ENCODE measurements around the gene ANKHD1. TPM values are rescaled to one million over a fixed set of nuclear protein-coding genes. Genes with fewer than 3 reads are reported as not detected.
"Not testable (repeated sequence)": the region's sequence is repeated elsewhere in the genome, so short reads cannot be mapped to it uniquely, and the experiment has no call there.

Gene ANKHD1
- total RNA-seq, 2 experiments from 2014 or later = 99.3 to 103 TPM

DNA sequence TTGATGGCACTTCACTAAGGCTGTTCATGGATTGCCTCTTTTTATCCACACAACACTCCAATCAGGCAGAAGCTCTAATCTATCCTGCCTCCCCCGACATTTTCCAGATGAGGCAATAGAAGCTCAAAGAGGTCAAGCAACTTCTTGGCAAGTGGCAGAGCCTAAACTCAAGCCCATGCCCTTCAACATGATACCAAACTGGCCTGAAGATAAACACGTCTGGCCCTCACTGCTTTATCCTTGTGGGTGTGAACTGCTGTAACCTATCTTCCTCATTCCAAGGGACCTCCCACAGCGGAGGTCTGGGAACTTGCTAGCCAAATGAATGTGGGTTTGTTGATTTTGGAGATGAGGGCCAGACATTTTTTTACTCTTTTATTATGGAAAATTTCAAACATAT, 172.5 kb downstream of the ANKHD1 start:
- POLR2A ChIA-PET = interaction anchor here (1.0 to 1.2 kb wide), 2 partner anchors 57 to 93 kb away, joined by 3 read pairs; no protein-coding TSS in a partner anchor
- Mint-ChIP-seq H3K4me3 (no peak overlapping the region), H3K9me3 (no peaks in the 10 kb centered on the region), H3K27ac (no peak overlapping the region), H3K27me3 (no peaks in the 10 kb centered on the region), H3K4me1 (ENCODE audit: low read depth) (peaks cover 9% of the 10 kb centered on the region), H3K36me3 (ENCODE audit: low read depth) (peaks cover 4% of the 10 kb centered on the region)
- ATAC-seq (no peak), DNase-seq (no peak)
- CTCF ChIA-PET = no interaction called here
- TF ChIP-seq, protein P1, sequence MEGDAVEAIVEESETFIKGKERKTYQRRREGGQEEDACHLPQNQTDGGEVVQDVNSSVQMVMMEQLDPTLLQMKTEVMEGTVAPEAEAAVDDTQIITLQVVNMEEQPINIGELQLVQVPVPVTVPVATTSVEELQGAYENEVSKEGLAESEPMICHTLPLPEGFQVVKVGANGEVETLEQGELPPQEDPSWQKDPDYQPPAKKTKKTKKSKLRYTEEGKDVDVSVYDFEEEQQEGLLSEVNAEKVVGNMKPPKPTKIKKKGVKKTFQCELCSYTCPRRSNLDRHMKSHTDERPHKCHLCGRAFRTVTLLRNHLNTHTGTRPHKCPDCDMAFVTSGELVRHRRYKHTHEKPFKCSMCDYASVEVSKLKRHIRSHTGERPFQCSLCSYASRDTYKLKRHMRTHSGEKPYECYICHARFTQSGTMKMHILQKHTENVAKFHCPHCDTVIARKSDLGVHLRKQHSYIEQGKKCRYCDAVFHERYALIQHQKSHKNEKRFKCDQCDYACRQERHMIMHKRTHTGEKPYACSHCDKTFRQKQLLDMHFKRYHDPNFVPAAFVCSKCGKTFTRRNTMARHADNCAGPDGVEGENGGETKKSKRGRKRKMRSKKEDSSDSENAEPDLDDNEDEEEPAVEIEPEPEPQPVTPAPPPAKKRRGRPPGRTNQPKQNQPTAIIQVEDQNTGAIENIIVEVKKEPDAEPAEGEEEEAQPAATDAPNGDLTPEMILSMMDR (IDR thresholded peaks at IDR 0.05) = no peak
- intact Hi-C loops (cut with micrococcal nuclease) = no loop called here

DNA sequence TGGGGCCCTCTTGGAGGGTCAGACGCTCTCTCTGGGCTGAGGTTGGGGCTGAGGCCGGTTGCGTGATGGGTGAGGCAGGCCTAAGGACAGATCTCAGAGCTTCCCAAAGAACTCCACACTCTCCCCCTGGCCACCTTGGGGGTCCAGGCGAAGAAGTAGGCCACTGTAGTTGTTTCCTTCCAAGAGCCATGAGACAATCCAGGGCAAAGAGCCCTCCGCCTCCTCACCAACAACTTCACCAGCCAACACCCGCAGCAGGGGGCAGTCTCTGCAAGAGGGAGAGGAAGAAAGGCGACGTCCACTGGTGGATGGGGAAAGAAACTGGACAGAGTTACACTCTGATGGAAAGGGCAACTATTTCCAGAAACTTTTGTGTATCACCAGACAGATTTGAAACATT, 173.7 kb downstream of the ANKHD1 start:
- ATAC-seq (no peak), DNase-seq (peak; percentile 29)
- POLR2A ChIA-PET = no interaction called here
- peaks cover 4% of the 10 kb centered on the region for H3K36me3 Mint-ChIP-seq (ENCODE audit: low read depth)
- intact Hi-C loops (cut with micrococcal nuclease) = no loop called here
- CTCF ChIA-PET = no interaction called here
- no peaks in the 10 kb centered on the region for H3K9me3 Mint-ChIP-seq
- H3K4me1 Mint-ChIP-seq (ENCODE audit: low read depth) = peaks cover 3% of the 10 kb centered on the region
- H3K27me3 Mint-ChIP-seq = no peaks in the 10 kb centered on the region
- TF ChIP-seq, protein P1 (IDR thresholded peaks at IDR 0.05) = peak; percentile 19
- H3K27ac Mint-ChIP-seq = no peak overlapping the region
- H3K4me3 Mint-ChIP-seq = no peak overlapping the region

DNA sequence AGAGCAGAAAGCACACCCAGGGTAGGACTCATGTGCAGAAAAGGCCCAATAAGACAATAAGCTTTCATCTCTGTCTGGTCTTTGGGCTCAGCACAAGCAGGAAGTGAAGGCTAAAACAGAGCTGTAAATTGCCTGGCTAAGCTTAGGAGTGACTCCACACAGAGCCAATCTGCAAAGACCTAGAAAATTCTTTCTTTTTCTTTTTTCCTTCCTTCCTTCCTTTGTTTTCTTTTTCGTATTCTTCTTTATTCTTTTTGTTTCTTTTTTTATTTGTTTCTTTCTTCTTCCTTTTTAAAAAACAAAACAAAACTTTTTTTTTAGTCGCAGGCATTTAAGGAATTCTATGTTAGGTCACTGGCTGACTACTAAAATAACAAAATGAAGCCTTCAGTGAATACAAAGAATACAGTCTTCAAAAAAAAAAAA, 175.2 kb downstream of the ANKHD1 start:
- peaks cover 2% of the 10 kb centered on the region for H3K4me1 Mint-ChIP-seq (ENCODE audit: low read depth)
- CTCF ChIA-PET = interaction anchor here (0.9 to 1.5 kb wide), 4 partner anchors 29 to 71 kb away, joined by 3 to 4 read pairs (median 3); partner anchors contain the start of genes EIF4EBP3 and IK
- TF ChIP-seq, protein P1 (IDR thresholded peaks at IDR 0.05) = no peak
- H3K4me3 Mint-ChIP-seq = no peak overlapping the region
- intact Hi-C loops (cut with micrococcal nuclease) = no loop called here
- H3K27ac Mint-ChIP-seq = no peak overlapping the region
- H3K9me3 Mint-ChIP-seq = no peaks in the 10 kb centered on the region
- DNase-seq (no peak), ATAC-seq (peak; percentile 47)
- H3K27me3 Mint-ChIP-seq = no peaks in the 10 kb centered on the region
- H3K36me3 Mint-ChIP-seq (ENCODE audit: low read depth) = no peaks in the 10 kb centered on the region
- POLR2A ChIA-PET = interaction anchor here (1.3 to 1.5 kb wide), 2 partner anchors 9 to 18 kb away, joined by 5 to 6 read pairs; no protein-coding TSS in a partner anchor

DNA sequence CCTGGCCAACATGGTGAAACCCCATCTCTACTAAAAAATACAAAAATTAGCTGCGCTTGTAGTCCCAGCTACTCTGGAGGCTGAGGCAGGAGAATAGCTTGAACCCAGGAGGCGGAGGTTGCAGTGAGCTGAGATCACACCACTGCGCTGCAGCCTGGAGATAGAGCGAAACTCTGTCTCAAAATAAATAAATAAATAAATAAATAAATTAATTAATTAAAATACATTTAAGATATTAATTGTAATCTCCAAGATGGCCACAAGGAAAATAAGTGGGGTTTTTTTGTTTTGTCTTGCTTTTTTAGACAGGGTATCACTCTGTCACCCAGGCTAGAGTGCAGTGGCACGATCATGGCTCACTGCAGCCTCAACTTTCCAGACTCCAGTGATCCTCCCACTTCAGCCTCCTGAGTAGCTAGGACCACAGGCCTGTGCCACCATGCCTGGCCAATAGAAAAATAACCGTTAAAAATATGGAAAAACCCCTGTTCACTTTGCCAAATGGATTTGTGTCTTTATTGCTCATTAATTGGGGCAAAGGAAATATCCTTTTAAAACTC, 177.6 kb downstream of the ANKHD1 start:
- H3K4me1 Mint-ChIP-seq (ENCODE audit: low read depth); H3K36me3 Mint-ChIP-seq (ENCODE audit: low read depth); H3K4me3 Mint-ChIP-seq; intact Hi-C loops (cut with micrococcal nuclease); H3K9me3 Mint-ChIP-seq; ATAC-seq; H3K27ac Mint-ChIP-seq; POLR2A ChIA-PET; DNase-seq; H3K27me3 Mint-ChIP-seq: not testable (repeated sequence)
- CTCF ChIA-PET = interaction anchor here (1.1 kb wide), 1 partner anchor 207 kb away, joined by 4 read pairs; no protein-coding TSS in a partner anchor

DNA sequence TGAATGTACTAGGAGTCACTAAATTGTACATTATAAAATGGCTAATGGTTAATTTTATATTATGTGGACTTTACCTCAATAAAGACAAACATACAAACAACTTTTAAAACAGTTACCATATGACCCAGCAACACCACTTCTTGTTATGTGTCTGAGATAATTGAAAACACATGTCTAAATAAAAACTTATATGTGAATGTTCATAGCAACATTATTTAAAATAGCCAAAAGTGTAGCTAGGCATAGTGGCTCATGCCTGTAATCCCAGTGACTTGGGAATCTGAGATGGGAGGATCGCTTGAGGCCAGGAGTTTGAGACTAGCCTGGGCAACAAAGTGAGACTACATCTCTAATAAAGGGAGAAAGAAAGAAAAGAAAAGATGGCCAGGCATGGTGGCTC, 185.9 kb downstream of the ANKHD1 start:
- Mint-ChIP-seq H3K4me3 (no peak overlapping the region), H3K9me3 (no peaks in the 10 kb centered on the region), H3K36me3 (ENCODE audit: low read depth) (no peaks in the 10 kb centered on the region), H3K4me1 (ENCODE audit: low read depth) (no peaks in the 10 kb centered on the region), H3K27me3 (peaks cover 2% of the 10 kb centered on the region), H3K27ac (no peak overlapping the region)
- ChIA-PET CTCF (interaction anchor here (1.2 kb wide), 1 partner anchor 347 kb away, joined by 3 read pairs; no protein-coding TSS in a partner anchor), POLR2A (no interaction called here)
- ATAC-seq (no peak), DNase-seq (no peak)
- TF ChIP-seq, protein P1 (IDR thresholded peaks at IDR 0.05) = no peak
- intact Hi-C loops (cut with micrococcal nuclease) = no loop called here
